ENCODE results near the gene EEA1. TPM values are rescaled to one million over a fixed set of nuclear protein-coding genes. Genes with fewer than 3 reads are reported as not detected.

Gene EEA1
- total RNA-seq, 1 experiment from 2014 or later, result 27.4 TPM

DNA sequence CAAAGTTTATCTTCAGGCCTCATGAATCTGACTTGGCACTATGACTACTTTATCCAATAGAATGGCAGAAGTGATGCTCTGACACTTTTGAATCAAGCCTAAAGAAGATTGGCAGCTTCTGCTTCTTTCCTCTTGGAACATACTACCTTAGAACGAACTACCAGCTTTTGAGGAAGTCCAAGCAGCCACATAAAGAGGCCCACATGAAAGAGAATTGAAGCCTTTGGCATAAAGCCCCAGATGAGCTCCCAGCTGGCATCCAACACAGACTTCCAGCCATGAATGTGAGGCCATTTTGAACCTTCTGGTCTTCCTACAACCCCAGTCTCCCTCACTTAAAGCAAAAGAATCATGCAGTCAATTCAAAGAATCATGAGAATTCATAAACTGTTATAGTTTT, 65.8 kb downstream of the EEA1 start:
- no TSS peak for BruUV-seq (replicated peaks)
- intact Hi-C loops (cut with micrococcal nuclease; ENCODE audit: unreplicated experiment), result no loop called here

DNA sequence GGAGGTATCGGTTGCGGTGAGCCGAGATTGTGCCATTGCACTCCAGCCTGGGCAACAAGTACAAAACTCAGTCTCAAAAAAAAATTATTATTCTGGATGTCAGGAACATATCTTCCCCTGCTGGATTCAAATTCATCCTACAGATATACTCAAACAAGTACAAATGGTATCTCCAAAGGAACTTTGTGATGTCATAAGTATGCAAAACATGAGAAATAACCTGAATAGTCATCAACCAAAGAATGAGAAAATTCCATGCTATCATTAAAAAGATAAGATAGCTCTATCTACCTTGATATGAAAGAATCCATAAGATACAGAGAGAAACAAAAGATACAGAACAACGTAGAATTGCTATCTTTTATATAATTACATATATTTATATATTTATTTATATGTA, 67.7 kb downstream of the EEA1 start:
- H3K36me3 Mint-ChIP-seq (ENCODE audit: insufficient read depth, unreplicated experiment), result no peaks in the 10 kb centered on the region
- TF ChIP-seq, protein P1, sequence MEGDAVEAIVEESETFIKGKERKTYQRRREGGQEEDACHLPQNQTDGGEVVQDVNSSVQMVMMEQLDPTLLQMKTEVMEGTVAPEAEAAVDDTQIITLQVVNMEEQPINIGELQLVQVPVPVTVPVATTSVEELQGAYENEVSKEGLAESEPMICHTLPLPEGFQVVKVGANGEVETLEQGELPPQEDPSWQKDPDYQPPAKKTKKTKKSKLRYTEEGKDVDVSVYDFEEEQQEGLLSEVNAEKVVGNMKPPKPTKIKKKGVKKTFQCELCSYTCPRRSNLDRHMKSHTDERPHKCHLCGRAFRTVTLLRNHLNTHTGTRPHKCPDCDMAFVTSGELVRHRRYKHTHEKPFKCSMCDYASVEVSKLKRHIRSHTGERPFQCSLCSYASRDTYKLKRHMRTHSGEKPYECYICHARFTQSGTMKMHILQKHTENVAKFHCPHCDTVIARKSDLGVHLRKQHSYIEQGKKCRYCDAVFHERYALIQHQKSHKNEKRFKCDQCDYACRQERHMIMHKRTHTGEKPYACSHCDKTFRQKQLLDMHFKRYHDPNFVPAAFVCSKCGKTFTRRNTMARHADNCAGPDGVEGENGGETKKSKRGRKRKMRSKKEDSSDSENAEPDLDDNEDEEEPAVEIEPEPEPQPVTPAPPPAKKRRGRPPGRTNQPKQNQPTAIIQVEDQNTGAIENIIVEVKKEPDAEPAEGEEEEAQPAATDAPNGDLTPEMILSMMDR (IDR thresholded peaks at IDR 0.05; ENCODE audit: unreplicated experiment), result no peak
- H3K9me3 Mint-ChIP-seq (ENCODE audit: low read depth, unreplicated experiment), result no peaks in the 10 kb centered on the region
- BruUV-seq (replicated peaks), result no TSS peak
- H3K4me3 Mint-ChIP-seq (ENCODE audit: low read depth, unreplicated experiment), result no peak overlapping the region
- CTCF ChIA-PET, result no interaction called here
- H3K27ac Mint-ChIP-seq (ENCODE audit: unreplicated experiment), result no peak overlapping the region
- H3K4me1 Mint-ChIP-seq (ENCODE audit: low read depth, unreplicated experiment), result no peaks in the 10 kb centered on the region
- intact Hi-C loops (cut with micrococcal nuclease; ENCODE audit: unreplicated experiment), result no loop called here
- DNase-seq, result no peak
- H3K27me3 Mint-ChIP-seq (ENCODE audit: unreplicated experiment), result no peaks in the 10 kb centered on the region

More for the DNA sequence above, 65.8 kb downstream of the EEA1 start:
- Mint-ChIP-seq H3K27ac (ENCODE audit: unreplicated experiment) (no peak overlapping the region), H3K36me3 (ENCODE audit: insufficient read depth, unreplicated experiment) (no peaks in the 10 kb centered on the region), H3K9me3 (ENCODE audit: low read depth, unreplicated experiment) (no peaks in the 10 kb centered on the region), H3K27me3 (ENCODE audit: unreplicated experiment) (no peaks in the 10 kb centered on the region), H3K4me3 (ENCODE audit: low read depth, unreplicated experiment) (no peak overlapping the region), H3K4me1 (ENCODE audit: low read depth, unreplicated experiment) (no peaks in the 10 kb centered on the region)
- DNase-seq, result no peak
- CTCF ChIA-PET, result no interaction called here
- TF ChIP-seq, protein P1 (IDR thresholded peaks at IDR 0.05; ENCODE audit: unreplicated experiment), result no peak

DNA sequence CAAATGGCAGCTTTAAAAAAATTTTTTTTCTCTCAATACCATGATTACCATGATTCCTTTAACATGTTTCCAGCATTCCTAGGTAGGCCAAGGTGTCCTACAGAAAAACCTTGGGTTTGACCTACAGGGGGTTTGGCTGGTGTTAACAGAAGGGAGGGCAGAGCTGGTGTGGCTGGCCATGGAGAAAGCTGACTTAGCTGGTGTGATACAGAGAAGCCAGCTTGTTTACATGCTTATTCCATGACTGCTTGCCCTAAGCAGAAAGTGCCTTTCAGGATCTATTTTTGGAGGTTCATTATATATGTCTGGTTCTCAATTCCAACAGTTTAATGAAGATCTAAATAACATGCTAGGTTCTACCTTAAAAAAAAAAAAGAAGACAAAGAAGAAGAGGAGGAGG, 68.6 kb downstream of the EEA1 start:
- DNase-seq, result no peak
- CTCF ChIA-PET, result no interaction called here
- no peak overlapping the region for H3K27ac Mint-ChIP-seq (ENCODE audit: unreplicated experiment)

DNA sequence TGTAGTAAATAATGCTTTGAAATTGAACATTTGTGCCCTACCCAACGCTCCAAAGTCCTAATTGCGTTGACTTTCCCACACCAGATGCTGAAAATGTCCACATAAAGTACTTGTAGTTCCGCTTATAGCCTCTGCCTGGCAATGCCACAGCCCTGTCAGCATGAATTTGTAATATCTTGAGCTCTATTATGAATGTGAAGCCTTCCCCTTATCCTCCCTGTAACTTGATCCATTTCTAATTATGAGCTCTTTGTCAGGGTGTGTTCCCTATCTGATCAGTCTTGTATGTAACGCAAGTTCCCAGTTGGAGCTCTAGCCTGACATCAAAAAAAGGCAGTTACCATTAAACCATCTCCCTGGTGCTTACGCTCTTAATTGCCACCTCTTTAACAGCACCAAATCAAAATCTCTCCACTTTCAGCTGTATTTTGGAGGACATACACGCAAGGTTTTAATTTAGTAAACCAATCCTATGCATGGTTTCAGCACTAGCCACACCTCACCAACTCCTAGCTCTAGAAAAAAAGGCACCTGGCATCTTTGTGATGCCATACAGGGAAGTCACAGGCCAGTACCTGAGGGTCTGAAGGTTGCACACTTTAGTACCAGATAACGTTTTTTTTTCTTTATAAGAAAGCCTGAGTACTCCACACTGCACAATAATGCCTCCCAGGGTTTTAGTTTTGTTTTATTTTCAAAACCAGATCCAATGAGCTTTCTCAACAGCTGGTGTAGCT, 69.3 kb downstream of the EEA1 start:
- H3K36me3 Mint-ChIP-seq (ENCODE audit: insufficient read depth, unreplicated experiment), result no peaks in the 10 kb centered on the region
- CTCF ChIA-PET, result no interaction called here
- no peak for DNase-seq
- intact Hi-C loops (cut with micrococcal nuclease; ENCODE audit: unreplicated experiment), result no loop called here
- H3K27me3 Mint-ChIP-seq (ENCODE audit: unreplicated experiment), result no peaks in the 10 kb centered on the region
- no peak overlapping the region for H3K27ac Mint-ChIP-seq (ENCODE audit: unreplicated experiment)
- H3K9me3 Mint-ChIP-seq (ENCODE audit: low read depth, unreplicated experiment), result no peaks in the 10 kb centered on the region
- H3K4me3 Mint-ChIP-seq (ENCODE audit: low read depth, unreplicated experiment), result no peak overlapping the region
- TF ChIP-seq, protein P1 (IDR thresholded peaks at IDR 0.05; ENCODE audit: unreplicated experiment), result no peak
- H3K4me1 Mint-ChIP-seq (ENCODE audit: low read depth, unreplicated experiment), result peaks cover under 1% of the 10 kb centered on the region
- BruUV-seq (replicated peaks), result no TSS peak

More for the DNA sequence above, 68.6 kb downstream of the EEA1 start:
- intact Hi-C loops (cut with micrococcal nuclease; ENCODE audit: unreplicated experiment), result no loop called here
- Mint-ChIP-seq H3K27me3 (ENCODE audit: unreplicated experiment) (no peaks in the 10 kb centered on the region), H3K9me3 (ENCODE audit: low read depth, unreplicated experiment) (no peaks in the 10 kb centered on the region), H3K4me3 (ENCODE audit: low read depth, unreplicated experiment) (no peak overlapping the region), H3K36me3 (ENCODE audit: insufficient read depth, unreplicated experiment) (no peaks in the 10 kb centered on the region), H3K4me1 (ENCODE audit: low read depth, unreplicated experiment) (no peaks in the 10 kb centered on the region)
- TF ChIP-seq, protein P1 (IDR thresholded peaks at IDR 0.05; ENCODE audit: unreplicated experiment), result no peak
- no TSS peak for BruUV-seq (replicated peaks)

Data from Calu3 (cell line).